ENCODE data around the gene PRLH.
A peak's percentile ranks its signal among the peaks of the same experiment; 100 is the strongest.

The PRLH gene

DNA sequence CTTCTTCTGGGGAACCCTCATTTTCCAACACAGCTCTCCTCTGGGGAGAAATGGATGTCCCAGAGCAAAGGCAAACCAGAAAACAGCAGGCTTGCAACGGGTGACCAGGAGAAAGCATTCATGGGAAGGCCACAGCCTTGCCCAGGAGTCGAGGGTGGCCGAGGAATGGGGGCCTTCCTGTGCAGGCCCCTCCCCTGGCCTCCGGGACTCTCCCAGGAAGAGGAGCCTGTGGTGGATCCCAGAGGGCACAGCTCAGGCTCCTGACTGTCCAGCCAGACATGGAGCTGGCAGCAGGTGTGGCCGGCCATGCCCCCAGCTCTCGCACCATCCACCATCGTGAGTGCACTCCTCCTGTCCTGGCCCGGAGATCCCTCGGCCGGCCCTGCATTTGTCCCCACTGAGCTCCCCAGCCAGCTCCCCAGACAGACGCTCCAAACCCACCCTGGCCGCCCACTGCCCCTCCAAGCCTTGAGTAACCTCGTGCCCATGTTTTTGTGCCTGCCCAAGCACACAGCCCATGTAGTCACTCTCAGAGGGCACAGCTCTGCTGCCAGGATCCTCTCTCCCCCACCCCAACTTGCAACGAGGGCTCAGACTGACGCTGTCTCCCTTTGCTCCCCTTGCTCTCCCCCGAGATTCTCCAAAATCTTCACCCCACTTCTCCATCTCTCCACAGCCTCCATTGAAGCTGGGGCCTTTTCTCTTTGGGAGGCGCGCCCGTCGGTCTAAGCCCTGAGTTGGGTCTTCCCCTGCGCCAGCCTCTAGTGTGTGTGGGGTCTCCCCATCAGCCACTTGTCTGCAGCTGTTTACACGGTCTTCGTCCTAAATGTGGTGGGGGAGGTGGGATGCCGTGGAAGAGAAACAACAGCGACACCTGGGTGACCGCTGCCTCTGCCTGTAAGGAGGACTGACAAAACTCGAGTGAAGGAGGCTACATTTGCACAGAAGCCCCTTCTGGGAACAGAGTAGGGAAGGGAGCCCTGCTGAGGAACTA lies 9.8 kb downstream of the PRLH start:
- Mint-ChIP-seq H3K36me3 (ENCODE audit: low read depth) (no peaks in the 10 kb centered on the region), H3K4me3 (no peak overlapping the region), H3K9me3 (no peaks in the 10 kb centered on the region), H3K4me1 (peaks cover 20% of the 10 kb centered on the region), H3K27me3 (ENCODE audit: low read depth) (peaks cover 11% of the 10 kb centered on the region), H3K27ac (peak overlapping the region in 1 of 3 experiments; percentile 10)
- TF ChIP-seq, protein P1, sequence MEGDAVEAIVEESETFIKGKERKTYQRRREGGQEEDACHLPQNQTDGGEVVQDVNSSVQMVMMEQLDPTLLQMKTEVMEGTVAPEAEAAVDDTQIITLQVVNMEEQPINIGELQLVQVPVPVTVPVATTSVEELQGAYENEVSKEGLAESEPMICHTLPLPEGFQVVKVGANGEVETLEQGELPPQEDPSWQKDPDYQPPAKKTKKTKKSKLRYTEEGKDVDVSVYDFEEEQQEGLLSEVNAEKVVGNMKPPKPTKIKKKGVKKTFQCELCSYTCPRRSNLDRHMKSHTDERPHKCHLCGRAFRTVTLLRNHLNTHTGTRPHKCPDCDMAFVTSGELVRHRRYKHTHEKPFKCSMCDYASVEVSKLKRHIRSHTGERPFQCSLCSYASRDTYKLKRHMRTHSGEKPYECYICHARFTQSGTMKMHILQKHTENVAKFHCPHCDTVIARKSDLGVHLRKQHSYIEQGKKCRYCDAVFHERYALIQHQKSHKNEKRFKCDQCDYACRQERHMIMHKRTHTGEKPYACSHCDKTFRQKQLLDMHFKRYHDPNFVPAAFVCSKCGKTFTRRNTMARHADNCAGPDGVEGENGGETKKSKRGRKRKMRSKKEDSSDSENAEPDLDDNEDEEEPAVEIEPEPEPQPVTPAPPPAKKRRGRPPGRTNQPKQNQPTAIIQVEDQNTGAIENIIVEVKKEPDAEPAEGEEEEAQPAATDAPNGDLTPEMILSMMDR (IDR thresholded peaks at IDR 0.05; ENCODE audit: unreplicated experiment in 3 of 3), result no peak

DNA sequence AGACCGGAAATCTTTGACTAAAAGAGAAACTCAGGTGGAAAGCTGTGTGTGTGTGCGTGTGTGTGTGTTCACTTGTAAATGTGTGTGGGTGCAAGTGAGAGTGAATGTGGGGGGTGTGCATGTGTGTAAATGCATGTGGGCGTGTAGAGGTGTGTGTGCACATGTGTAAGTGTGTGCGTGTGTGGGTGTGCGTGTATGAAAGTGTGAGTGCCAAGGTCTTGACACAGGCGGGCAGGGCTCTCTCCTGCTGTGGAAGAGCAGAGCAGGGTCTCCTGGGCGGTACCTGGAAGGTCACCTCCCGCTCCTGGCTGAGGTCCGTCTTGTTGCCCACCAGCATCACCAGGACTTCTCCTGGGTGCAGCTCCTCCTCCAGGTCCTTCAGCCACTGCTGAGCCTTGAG lies 10.6 kb downstream of the PRLH start:
- TF ChIP-seq, protein P1 (IDR thresholded peaks at IDR 0.05; ENCODE audit: unreplicated experiment in 3 of 3), result no peak
- Mint-ChIP-seq H3K27ac (no peak overlapping the region), H3K9me3 (no peaks in the 10 kb centered on the region), H3K27me3 (ENCODE audit: low read depth) (peaks cover 7% of the 10 kb centered on the region), H3K36me3 (ENCODE audit: low read depth) (no peaks in the 10 kb centered on the region), H3K4me3 (no peak overlapping the region), H3K4me1 (peaks cover 21% of the 10 kb centered on the region)

DNA sequence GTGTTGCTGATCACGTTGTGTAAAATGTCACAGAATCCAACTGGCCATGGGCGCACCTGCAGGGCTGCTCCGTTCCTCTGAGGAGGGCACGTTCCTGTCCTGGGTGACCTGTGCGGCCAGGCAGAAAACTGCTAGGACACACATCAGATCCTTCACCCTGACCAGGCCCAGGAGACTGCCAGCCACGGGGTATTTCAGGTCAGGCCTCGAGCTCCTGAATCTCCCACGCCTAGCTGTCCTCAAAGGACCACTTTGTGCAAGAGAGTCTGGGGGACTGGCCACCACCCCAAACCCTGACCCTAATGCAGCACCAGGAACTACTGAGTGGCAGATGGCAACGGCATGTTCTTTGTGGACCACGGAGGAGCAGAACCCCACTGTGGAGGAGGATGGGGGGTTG lies 11.1 kb downstream of the PRLH start:
- Mint-ChIP-seq H3K4me3 (no peak overlapping the region), H3K36me3 (ENCODE audit: low read depth) (no peaks in the 10 kb centered on the region), H3K4me1 (peaks cover 19% of the 10 kb centered on the region), H3K9me3 (no peaks in the 10 kb centered on the region), H3K27ac (no peak overlapping the region), H3K27me3 (ENCODE audit: low read depth) (peaks cover 7% of the 10 kb centered on the region)
- TF ChIP-seq, protein P1 (IDR thresholded peaks at IDR 0.05; ENCODE audit: unreplicated experiment in 3 of 3), result no peak

DNA sequence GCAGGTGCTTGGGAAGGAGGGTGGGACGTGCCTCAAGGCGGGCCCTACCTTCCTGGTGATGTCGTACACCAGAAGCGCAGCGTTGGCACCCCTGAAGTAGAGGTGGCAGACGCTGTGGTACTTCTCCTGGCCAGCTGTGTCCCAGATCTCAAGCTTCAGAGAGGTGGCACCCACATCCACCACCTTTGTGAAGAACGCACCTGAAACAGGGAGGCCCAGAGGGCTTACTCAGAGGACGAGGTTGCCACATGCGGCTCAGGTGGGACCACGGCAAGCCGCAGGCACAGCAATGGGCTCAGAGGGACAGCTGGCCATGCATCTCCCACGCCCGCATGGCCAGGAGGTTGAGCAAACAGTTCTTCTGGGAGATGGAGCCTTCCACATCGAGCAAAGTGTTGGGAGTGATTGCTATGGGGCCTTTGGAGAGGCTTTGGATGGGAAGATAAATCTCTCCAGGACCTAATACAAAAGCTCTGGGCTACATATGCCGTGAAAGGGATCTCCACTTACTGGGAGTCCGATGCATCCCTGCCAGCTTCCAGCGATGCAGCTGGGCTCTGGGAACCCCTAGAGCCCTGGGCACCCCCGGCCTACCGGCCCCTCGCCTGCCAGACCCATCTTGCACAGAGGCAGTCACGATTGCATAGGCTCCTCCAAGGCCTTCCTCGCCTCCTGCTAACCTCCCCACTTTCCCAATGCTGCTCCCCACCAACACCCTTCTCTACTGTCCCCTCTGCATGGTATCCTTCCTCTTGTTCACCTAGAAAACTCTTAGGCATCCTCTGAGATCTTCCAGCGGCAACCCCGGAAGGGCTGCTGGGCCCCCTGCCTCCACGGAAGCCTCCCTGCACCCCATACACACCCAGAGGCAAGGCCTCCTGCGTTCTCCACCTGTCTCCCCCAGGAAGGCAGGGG lies 11.8 kb downstream of the PRLH start:
- TF ChIP-seq, protein P1 (IDR thresholded peaks at IDR 0.05; ENCODE audit: unreplicated experiment in 3 of 3), result no peak
- Mint-ChIP-seq H3K4me3 (no peak overlapping the region), H3K27me3 (ENCODE audit: low read depth) (peaks cover 7% of the 10 kb centered on the region), H3K27ac (no peak overlapping the region), H3K4me1 (peaks cover 20% of the 10 kb centered on the region), H3K9me3 (no peaks in the 10 kb centered on the region), H3K36me3 (ENCODE audit: low read depth) (no peaks in the 10 kb centered on the region)

DNA sequence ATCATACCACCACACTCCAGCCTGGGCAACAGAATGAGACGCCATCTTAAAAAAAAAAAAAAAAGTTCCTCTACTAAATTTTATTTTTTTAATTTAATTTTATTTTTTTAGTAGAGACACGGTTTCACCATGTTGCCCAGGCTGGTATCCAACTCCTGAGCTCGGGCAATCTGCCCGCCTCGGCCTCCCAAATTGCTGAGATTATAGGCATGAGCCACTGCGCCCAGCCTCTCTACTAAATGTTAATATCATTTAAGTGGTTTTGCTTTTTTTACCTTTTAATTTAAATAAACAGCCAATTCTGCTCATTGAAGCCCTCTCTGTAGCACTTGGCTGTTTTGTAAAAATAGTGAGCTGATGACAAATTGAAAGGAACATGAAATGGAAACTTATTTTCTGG lies 15.0 kb downstream of the PRLH start:
- H3K36me3 Mint-ChIP-seq (ENCODE audit: low read depth), result no peaks in the 10 kb centered on the region
- H3K27me3 Mint-ChIP-seq (ENCODE audit: low read depth), result peaks cover 4% of the 10 kb centered on the region
- peaks cover 17% of the 10 kb centered on the region for H3K4me1 Mint-ChIP-seq
- H3K9me3 Mint-ChIP-seq, result no peaks in the 10 kb centered on the region
- peak overlapping the region in 1 of 3 experiments; percentile 6 for H3K4me3 Mint-ChIP-seq
- TF ChIP-seq, protein P1 (IDR thresholded peaks at IDR 0.05; ENCODE audit: unreplicated experiment in 3 of 3), result no peak
- peak overlapping the region in 1 of 3 experiments; percentile 39 for H3K27ac Mint-ChIP-seq

All from nephron (organoid).